Fibroblast of skin of scalp (primary cell): ENCODE data around the gene BTBD19.
"Not testable (repeated sequence)": the region's sequence is repeated elsewhere in the genome, so short reads cannot be mapped to it uniquely, and the experiment has no call there.

Experiments
- DNase-seq: peaks from one replicate; pipeline ENCODE4 v3.0.0-alpha.2; 2013

The BTBD19 gene

GRCh38 chr1:44829506-44830384 lies 21.4 kb downstream of the BTBD19 start:
- no peak for DNase-seq

- DNase-seq = no peak
These were observed 22.6 kb downstream of the BTBD19 start for GRCh38 chr1:44830900-44831304.

GRCh38 chr1:44831516-44831915 lies 23.2 kb downstream of the BTBD19 start:
- no peak for DNase-seq

GRCh38 chr1:44832056-44832705 lies 23.9 kb downstream of the BTBD19 start:
- no peak for DNase-seq

GRCh38 chr1:44834328-44834727 lies 26.0 kb downstream of the BTBD19 start:
- DNase-seq = no peak

- DNase-seq = peak; percentile 75
These were observed 27.7 kb downstream of the BTBD19 start for GRCh38 chr1:44835738-44836675.

- not testable (repeated sequence) for DNase-seq
These were observed 30.0 kb downstream of the BTBD19 start for GRCh38 chr1:44838294-44838693.

GRCh38 chr1:44839576-44839975 lies 31.3 kb downstream of the BTBD19 start:
- DNase-seq = peak; percentile 45

GRCh38 chr1:44842486-44842861 lies 34.2 kb downstream of the BTBD19 start:
- no peak for DNase-seq

- DNase-seq = peak; percentile 85
These were observed 34.7 kb downstream of the BTBD19 start, which contains the start of gene PTCH2 for GRCh38 chr1:44842862-44843655. Gene PTCH2, minus strand, starts transcription at chr1:44843253. Its CDS starts 321 bp downstream, at chr1:44842932.

GRCh38 chr1:44846985-44847384 lies 38.7 kb downstream of the BTBD19 start:
- DNase-seq = no peak

- no peak for DNase-seq
These were observed 39.5 kb downstream of the BTBD19 start for GRCh38 chr1:44847845-44848244.

GRCh38 chr1:44848456-44849181 lies 40.3 kb downstream of the BTBD19 start:
- no peak for DNase-seq

GRCh38 chr1:44849575-44850132 lies 41.3 kb downstream of the BTBD19 start:
- no peak for DNase-seq

- DNase-seq = no peak
These were observed 43.0 kb downstream of the BTBD19 start for GRCh38 chr1:44851308-44851707.

GRCh38 chr1:44853201-44853600 lies 44.9 kb downstream of the BTBD19 start:
- no peak for DNase-seq

GRCh38 chr1:44854970-44855369 lies 46.6 kb downstream of the BTBD19 start:
- no peak for DNase-seq

GRCh38 chr1:44855742-44856141 lies 47.4 kb downstream of the BTBD19 start:
- DNase-seq = no peak

- DNase-seq = no peak
These were observed 49.1 kb downstream of the BTBD19 start for GRCh38 chr1:44857446-44857845.

GRCh38 chr1:44860331-44860730 lies 52.0 kb downstream of the BTBD19 start:
- DNase-seq = no peak

GRCh38 chr1:44860891-44861425 lies 52.6 kb downstream of the BTBD19 start:
- DNase-seq = no peak
